NCI-H2107 treated with DMSO at 0.1 percent for 48 hours (cell line): ENCODE measurements around the gene ZNF57.
"Not testable (repeated sequence)": the region's sequence is repeated elsewhere in the genome, so short reads cannot be mapped to it uniquely, and the experiment has no call there.

Source experiments
- DNase-seq: peaks from one replicate; lab custom pipeline; 2025; ENCODE audit not compliant: unreplicated experiment; lab: John Stamatoyannopoulos, UW

Gene ZNF57

DNA sequence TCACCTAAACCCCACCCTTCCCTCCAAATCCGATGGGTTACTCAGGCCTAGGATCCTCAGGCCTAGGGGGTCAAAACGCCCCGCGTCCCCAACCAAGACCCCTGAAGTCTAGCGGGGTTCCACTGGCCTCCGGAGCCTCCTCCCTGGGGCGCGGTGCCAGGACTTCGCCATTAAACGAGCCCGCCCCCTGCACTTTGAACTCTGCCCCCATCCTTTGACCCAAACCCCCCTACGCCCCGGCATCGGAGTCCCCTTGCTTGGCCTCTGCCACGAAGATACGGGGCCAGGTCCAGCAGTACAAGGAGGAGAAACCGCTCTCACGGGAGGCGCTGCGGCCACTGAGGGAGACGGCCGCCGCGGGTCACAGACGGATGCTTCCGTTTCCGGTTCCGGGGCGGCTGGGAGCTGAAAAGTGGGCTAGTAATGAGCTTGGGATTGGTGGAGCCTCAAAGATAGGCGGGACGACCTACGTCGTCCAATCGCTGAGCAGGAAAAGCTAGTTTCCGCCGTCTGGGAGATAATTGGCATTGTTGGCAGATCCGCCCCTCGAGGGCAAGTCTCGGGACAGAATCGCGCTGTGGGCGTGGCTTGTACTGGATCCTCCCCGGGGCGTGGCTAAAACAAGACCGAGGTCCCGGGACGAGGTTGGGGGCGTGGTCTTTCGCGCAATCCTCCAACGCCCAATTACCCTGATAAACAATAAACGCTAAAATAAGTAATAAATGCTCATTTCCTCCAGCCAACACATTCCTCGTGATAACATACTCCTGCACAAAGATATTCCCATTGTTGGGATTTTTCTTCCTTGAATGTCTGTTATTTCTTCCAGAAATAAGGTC, 49.8 kb downstream of the ZNF57 start:
- DNase-seq, result peak; percentile 96

DNA sequence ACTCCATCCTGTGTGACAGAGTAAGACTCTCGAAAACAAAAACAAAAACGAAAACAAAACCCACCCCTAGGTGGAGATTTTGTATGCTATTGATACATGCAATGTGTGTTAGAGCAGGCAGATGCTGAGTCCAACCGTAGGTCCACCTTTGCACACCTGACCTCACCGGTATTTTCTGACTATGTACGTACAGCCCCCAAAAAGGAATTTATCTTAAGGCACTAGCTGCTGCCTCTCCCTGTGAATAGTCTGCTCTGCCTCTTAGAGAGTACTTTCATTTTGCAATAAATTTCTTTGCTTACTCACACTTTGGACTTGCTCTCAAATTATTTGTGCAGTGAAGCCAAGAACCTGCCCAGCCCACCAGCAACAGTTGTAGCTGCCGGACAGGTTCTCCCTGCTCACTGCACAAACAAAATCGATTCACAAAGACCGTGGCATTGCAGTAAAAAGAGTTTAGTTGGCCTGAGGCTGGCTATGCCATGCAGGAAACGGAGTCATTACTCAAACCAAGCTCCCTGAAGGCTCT, 52.3 kb downstream of the ZNF57 start:
- no peak for DNase-seq

DNA sequence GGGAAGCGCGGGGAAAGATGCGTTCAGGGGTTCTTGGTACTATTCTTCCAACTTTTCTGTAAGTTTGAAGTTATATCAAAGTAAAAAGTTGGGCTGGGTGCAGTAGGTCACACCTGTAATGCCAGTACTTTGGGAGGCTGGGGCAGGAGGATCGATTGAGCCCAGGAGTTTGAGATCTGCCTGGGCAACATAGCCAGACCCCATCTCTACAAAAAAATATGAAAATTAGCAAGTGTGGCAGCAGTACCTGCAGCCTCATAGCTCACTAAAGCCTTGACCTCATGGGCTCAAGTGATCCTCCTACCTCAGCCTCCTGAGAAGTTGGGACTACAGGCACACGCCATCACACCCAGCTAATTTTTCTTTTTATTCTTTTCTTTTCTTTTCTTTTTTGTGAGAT, 56.4 kb downstream of the ZNF57 start:
- DNase-seq, result no peak

DNA sequence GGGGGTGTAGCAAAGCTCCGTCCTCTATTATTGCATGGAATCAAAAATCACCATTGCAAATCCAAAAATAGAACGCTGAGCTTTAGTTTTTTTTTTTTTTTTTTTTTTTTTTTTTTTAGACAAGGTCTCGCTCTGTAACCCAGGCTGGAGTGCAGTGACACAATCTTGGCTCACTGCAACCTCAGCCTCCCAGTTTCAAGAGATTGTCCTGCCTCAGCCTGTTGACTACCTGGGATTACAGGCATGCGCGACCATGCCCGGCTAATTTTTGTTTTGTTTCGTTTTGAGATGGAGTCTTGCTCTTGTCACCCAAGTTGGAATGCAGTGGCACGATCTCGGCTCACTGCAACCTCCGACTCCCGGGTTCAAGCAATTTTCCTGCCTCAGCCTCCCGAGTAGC, 59.4 kb downstream of the ZNF57 start:
- no peak for DNase-seq

DNA sequence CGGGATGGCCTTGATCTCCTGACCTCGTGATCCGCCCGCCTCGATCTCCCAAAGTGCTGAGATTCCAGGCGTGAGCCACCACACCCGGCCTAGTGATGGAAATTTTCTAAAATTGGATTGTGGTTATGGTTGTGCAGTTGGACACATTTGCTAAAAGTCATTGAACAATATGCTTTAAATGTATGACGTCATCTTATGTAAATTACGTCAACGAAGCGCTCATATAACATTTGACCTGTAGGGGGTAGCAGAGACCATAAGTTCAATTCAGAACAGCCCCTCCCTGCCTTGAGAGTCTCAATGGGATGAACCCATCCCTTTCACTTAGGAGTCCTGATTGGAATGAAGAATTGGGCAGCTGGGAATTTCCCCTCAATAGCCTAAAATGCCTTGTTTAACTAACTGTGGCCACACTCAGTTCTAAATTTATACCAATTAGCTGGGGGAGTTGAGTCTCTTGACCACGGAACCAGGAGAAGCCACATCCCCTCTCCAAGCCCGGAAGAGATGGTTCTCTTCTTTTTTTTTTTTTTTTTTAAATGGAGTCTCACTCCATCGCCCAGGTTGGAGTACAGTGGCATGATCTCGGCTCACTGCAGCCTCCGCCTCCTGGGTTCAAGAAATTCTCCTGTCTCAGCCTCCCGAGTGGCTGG, 61.4 kb downstream of the ZNF57 start:
- DNase-seq, result peak; percentile 64

DNA sequence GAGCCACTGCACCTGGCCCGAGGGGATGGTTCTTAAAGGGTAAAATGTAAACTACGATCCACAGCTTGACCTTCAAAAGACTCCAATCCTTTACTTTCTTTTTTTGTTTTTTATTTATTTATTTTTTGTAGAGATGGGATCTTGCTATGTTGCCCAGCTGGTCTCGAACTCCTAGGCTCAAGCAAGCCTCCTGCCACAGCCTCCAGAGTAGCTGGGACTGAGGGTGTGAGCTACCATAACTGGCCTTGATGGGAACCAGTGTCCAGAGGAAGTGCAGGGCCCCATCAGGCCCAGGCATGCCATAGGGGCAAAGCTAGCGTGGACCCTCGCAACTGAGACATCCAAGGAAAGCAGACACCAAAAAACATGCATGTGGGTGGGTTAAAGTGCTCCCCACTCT, 62.4 kb downstream of the ZNF57 start:
- DNase-seq, result no peak

DNA sequence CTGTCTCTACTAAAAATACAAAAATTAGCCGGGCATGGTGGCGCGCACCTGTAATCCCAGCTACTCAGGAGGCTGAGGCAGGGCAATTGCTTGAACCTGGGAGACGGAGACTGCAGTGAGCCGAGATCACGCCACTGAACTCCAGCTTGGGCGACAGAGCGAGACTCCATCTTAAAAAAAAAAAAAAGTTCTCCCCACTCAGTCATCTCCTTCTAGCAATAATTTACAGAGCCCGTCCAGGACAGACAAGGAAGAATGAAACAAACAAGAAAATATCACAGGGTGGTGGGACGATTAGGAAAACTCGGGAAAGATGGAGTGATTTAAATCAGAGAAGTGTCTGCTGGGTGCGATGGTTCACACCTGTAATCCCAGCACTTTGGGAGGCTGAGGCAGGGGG, 62.9 kb downstream of the ZNF57 start:
- not testable (repeated sequence) for DNase-seq

DNA sequence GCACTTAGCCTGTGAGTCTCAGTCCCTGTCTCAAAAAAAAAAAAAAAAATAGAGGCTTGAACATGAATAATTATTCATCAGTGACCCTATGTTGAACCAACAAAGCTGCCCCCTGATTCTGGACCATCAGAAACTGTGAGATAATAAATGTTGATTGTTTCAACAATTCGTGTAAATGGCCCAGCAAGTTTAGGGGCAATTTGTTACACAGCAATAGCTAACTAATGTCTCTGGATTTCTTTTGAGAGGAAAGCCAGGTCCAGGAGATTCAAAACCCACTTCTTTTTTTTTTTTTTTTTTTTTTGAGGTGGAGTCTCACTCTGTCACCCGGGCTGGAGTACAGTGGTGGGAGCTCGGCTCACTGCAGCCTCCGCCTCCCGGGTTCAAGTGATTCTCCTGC, 64.1 kb downstream of the ZNF57 start:
- DNase-seq, result no peak

DNA sequence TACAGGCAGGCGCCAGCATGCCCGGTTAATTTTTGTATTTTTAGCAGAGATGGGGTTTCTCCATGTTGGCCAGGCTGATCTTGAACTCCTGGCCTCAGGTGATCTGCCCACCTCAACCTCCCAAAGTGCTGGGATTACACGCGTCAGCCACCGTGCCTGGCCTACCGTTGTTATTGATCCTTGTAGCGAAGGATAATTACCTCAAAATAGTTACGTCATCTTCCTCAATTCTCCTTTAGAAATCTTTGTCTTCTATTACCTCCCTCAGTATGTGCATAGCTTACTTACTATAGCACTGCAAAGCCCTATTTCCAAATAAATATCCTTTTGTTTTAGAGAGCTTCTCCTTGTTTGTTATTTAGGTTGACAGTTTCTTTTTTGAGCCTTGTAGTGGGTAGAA, 67.2 kb downstream of the ZNF57 start:
- no peak for DNase-seq
